ENCODE measurements around the gene GLOD4. TPM values are rescaled to one million over a fixed set of nuclear protein-coding genes. Genes with fewer than 3 reads are reported as not detected.
A peak's percentile ranks its signal among the peaks of the same experiment; 100 is the strongest.
"Not testable (repeated sequence)": the region's sequence is repeated elsewhere in the genome, so short reads cannot be mapped to it uniquely, and the experiment has no call there.

The GLOD4 gene
- total RNA-seq, 2 experiments from 2014 or later: 57.8 to 64.8 TPM

DNA sequence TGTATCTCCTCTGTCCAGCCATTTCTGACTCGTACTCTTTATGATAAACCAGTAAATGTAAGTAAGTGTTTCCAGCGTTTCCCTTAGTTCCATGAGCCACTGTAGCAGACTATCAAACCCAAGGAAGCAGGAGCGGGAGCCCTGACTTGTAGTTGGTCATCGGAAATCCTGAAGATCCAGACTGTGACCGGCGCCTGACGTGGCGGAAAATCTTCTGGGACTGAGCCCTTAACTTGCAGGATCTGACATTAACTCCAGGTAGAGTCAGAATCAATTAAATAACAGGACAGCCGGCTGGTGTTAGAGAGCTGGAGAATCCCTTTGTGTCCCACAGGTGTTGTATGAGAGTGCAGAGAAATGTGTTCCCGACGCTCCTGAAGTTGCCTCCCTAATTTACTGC is 4.0 kb downstream of the GLOD4 start:
- Mint-ChIP-seq H3K9me3 (no peaks in the 10 kb centered on the region), H3K27ac (no peak overlapping the region), H3K27me3 (no peaks in the 10 kb centered on the region), H3K4me1 (peaks cover 21% of the 10 kb centered on the region), H3K36me3 (peaks cover 22% of the 10 kb centered on the region), H3K4me3 (no peak overlapping the region)
- ATAC-seq (ENCODE audit: low read depth) (no peak), DNase-seq (no peak)
- POLR2A ChIA-PET: no interaction called here

DNA sequence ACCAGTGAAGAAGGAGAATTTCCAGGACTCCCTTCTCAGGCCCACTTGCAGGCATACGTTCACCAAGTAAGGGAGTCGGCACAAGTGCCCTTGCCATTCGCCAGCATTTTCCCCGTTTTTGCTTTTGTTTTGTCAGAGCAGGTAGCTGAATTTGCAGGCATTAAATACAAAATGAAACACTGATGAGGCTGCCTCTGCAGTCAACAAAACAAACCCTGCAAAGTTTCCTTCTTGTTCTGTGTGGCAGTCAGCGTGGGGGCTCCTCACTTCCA is 7.8 kb downstream of the GLOD4 start:
- DNase-seq (no peak), ATAC-seq (ENCODE audit: low read depth) (no peak)
- Mint-ChIP-seq H3K36me3 (peaks cover 33% of the 10 kb centered on the region), H3K27ac (no peak overlapping the region), H3K4me1 (peaks cover 9% of the 10 kb centered on the region), H3K27me3 (no peaks in the 10 kb centered on the region), H3K4me3 (no peak overlapping the region), H3K9me3 (no peaks in the 10 kb centered on the region)
- POLR2A ChIA-PET: interaction anchor here (1.5 kb wide), 1 partner anchor 8 kb away, joined by 6 read pairs; the partner anchor contains the start of genes GLOD4 and MRM3

DNA sequence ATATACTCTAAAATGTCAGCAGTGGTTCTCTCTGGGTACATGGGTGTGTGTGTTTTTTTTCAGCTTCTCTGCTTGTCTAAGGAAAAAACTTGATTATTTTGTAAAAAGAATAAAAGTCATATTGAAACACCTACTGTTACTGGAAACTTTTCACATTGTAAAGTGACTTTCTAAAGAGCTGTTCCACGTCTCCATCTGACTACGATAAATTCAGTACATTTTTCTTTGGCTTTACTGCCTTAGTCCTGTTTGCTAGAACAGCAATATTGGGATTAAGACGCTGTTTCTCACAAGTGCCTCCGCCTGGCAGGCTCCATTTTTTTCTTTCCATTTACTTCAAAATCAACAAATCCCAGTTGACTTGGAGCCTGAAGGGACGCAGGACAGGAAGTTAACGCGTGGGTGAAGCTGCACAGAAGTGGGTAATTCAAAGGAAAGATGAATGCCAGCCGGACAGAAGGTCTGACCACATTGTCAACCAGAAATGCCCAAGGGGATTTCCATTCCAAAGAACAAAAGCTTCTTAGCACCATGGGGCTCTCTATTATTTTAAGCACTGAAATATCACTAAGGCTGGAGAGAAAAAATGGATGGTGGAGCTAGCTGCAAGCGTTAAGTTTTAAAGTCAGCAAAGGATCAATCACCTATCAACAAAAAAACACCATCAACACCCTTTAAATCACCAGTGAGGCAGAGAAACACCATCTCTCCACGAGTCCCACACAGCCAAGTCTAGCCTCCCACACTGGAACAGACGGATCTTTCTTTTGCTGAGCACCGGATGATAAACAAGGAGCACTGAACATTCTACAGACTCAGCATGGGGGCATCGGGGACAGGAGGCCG is 8.4 kb downstream of the GLOD4 start:
- POLR2A ChIA-PET: interaction anchor here (1.5 kb wide), 1 partner anchor 9 kb away, joined by 6 read pairs; the partner anchor contains the start of genes GLOD4 and MRM3
- peaks cover 35% of the 10 kb centered on the region for H3K36me3 Mint-ChIP-seq
- no peak for DNase-seq
- peaks cover 9% of the 10 kb centered on the region for H3K4me1 Mint-ChIP-seq
- H3K4me3 Mint-ChIP-seq: no peak overlapping the region
- H3K9me3 Mint-ChIP-seq: no peaks in the 10 kb centered on the region
- no peak for ATAC-seq (ENCODE audit: low read depth)
- H3K27me3 Mint-ChIP-seq: no peaks in the 10 kb centered on the region
- H3K27ac Mint-ChIP-seq: no peak overlapping the region

DNA sequence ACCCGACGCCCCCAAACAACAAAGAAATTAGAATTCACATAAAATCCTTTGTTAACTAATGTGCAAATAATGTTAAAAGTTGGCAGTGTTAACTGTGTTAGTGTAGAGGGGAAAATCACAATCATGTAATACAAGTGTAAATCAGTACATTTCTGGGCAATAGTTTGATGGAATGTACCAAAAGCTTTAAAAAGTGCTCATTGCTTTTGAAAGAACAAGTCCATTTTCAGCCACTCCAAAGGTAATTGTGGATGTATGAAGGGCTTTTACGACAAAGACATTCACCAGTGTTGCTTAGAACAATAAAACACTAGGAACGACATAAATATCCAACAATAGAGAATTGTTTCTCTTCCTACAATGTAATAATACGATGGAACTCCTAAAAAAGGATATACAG is 9.1 kb downstream of the GLOD4 start:
- no peak overlapping the region for H3K27ac Mint-ChIP-seq
- H3K36me3 Mint-ChIP-seq: peaks cover 31% of the 10 kb centered on the region
- H3K4me3 Mint-ChIP-seq: no peak overlapping the region
- POLR2A ChIA-PET: interaction anchor here (1.5 kb wide), 1 partner anchor 9 kb away, joined by 6 read pairs; the partner anchor contains the start of genes GLOD4 and MRM3
- peaks cover 9% of the 10 kb centered on the region for H3K4me1 Mint-ChIP-seq
- DNase-seq: no peak
- no peak for ATAC-seq (ENCODE audit: low read depth)
- no peaks in the 10 kb centered on the region for H3K27me3 Mint-ChIP-seq
- H3K9me3 Mint-ChIP-seq: no peaks in the 10 kb centered on the region

DNA sequence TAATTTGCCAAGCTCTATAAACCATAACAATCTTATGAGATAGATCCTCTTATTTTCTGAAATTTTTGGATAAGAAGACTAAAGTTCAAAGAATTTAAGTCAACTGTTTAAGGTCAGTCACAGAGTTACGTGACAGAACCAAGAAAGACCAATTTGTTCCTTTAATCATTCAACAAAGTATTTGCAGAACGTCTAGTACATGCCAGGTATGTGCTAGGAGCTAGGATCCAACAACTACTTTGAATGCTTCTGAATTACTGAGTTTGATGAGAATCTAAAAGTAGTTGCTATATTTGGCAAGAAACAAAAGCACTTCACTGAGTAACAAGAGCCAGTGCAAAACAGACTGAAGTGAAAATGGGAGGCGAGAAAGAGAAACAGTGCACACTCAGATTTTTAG is 15.0 kb downstream of the GLOD4 start:
- Mint-ChIP-seq H3K27ac (no peak overlapping the region), H3K4me1 (no peaks in the 10 kb centered on the region), H3K36me3 (peaks cover 21% of the 10 kb centered on the region), H3K9me3 (no peaks in the 10 kb centered on the region), H3K4me3 (no peak overlapping the region), H3K27me3 (no peaks in the 10 kb centered on the region)
- POLR2A ChIA-PET: no interaction called here
- DNase-seq (no peak), ATAC-seq (ENCODE audit: low read depth) (no peak)

DNA sequence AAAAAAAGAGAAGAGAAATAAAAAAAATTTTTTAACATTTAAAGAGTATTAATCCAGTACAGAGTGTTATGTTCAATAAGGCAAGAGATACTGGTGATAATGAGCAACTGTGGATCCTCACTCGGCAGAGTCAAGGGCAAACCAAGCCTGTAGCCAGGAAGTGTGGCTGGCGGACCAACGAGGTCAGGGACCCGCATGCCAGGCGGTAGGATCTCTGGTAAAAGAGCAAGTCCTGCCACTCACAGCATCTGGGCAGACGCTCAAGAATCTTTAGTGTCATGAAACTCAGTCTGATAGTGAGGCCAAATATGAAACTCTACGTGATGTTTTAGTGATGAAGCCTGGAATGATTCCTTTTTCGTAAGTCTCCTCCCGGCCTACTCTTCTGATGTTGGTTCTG is 21.7 kb downstream of the GLOD4 start:
- POLR2A ChIA-PET: interaction anchor here (1.5 kb wide), 1 partner anchor 9 kb away, joined by 3 read pairs; no protein-coding TSS in a partner anchor
- ATAC-seq (ENCODE audit: low read depth) (no peak), DNase-seq (no peak)
- Mint-ChIP-seq H3K4me1 (no peaks in the 10 kb centered on the region), H3K9me3 (no peaks in the 10 kb centered on the region), H3K36me3 (peaks cover 19% of the 10 kb centered on the region), H3K4me3 (no peak overlapping the region), H3K27ac (no peak overlapping the region), H3K27me3 (no peaks in the 10 kb centered on the region)

DNA sequence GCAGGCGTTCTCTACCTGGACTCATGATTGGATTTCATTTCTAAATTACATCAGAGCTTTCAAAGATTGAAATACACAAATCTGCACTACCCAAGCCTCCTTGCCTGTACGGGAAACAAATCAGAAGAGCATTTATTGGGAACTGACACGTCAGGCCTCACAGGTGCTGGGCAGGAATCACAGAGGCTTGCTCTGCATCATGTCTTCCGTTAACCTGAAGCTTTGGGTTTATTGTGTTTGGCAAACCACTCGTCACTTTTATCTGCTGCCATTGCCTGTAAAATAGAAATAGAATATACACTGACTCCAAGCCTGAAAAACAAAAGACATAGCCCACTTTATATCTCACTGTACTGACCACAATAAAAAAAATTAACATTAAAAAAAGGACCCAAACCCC is 22.1 kb downstream of the GLOD4 start:
- no peak for ATAC-seq (ENCODE audit: low read depth)
- H3K27me3 Mint-ChIP-seq: no peaks in the 10 kb centered on the region

DNA sequence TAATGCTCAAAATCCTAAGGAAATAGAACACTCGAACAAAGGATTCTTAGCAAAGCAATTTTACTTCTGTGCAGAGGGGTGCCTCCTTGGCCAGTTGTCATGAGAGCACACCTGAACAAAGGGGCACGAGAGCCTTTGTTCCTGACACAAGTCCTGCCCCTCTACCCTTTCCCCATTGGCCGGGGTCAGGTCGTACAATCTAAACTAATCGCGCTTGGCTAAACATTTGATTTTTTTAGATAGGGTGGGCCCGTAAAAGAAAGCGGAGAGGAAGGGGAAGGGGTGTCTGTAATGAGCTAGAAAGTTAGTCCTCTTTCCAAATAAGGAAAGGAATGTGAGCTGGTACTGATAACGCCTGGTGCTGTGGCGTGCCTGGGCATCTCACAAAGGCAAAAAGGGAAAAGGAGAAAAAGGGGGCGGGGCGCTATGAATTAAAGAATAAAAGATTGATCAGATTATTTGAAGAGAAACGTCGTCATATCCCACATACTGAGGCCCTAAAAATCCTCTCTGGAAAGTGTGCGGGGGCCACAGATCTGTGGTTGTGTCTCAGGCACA is 26.0 kb downstream of the GLOD4 start:
- H3K9me3 Mint-ChIP-seq; H3K27me3 Mint-ChIP-seq; DNase-seq; H3K27ac Mint-ChIP-seq; ATAC-seq (ENCODE audit: low read depth); POLR2A ChIA-PET; H3K4me3 Mint-ChIP-seq: not testable (repeated sequence)
- Mint-ChIP-seq H3K36me3 (peaks cover 14% of the 10 kb centered on the region), H3K4me1 (peaks cover 10% of the 10 kb centered on the region)

More for the DNA sequence above, 22.1 kb downstream of the GLOD4 start:
- no peaks in the 10 kb centered on the region for H3K9me3 Mint-ChIP-seq
- H3K27ac Mint-ChIP-seq: no peak overlapping the region
- no peaks in the 10 kb centered on the region for H3K4me1 Mint-ChIP-seq
- peaks cover 14% of the 10 kb centered on the region for H3K36me3 Mint-ChIP-seq
- POLR2A ChIA-PET: interaction anchor here (1.3 to 1.5 kb wide), 2 partner anchors 9 to 22 kb away, joined by 3 read pairs; partner anchors contain the start of genes GLOD4 and MRM3
- DNase-seq: no peak
- H3K4me3 Mint-ChIP-seq: no peak overlapping the region

DNA sequence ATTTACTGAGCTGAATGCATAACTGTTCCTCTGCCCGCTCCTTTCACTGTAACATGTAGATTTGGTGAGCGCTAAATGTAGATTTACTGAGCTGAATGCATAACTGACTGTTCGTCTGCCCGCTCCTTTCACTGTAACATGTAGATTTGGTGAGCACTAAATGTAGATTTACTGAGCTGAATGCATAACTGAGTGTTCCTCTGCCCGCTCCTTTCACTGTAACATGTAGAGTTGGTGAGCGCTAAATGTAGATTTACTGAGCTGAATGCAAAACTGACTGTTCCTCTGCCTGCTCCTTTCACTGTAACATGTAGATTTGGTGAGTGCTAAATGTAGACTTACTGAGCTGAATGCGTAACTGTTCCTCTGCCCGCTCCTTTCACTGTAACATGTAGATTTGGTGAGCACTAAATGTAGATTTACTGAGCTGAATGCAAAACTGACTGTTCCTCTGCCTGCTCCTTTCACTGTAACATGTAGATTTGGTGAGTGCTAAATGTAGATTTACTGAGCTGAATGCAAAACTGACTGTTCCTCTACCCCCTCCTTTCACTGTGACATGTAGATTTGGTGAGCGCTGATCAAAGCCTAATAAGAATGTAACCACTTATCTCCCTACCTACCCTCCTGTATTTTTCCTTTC is 26.6 kb downstream of the GLOD4 start:
- Mint-ChIP-seq H3K4me1 (peaks cover 15% of the 10 kb centered on the region), H3K36me3 (peaks cover 15% of the 10 kb centered on the region)
- POLR2A ChIA-PET: interaction anchor here (0.5 kb wide), 1 partner anchor 230 kb away, joined by 5 read pairs; no protein-coding TSS in a partner anchor
- ATAC-seq (ENCODE audit: low read depth); H3K9me3 Mint-ChIP-seq; H3K27me3 Mint-ChIP-seq; DNase-seq; H3K27ac Mint-ChIP-seq; H3K4me3 Mint-ChIP-seq: not testable (repeated sequence)

DNA sequence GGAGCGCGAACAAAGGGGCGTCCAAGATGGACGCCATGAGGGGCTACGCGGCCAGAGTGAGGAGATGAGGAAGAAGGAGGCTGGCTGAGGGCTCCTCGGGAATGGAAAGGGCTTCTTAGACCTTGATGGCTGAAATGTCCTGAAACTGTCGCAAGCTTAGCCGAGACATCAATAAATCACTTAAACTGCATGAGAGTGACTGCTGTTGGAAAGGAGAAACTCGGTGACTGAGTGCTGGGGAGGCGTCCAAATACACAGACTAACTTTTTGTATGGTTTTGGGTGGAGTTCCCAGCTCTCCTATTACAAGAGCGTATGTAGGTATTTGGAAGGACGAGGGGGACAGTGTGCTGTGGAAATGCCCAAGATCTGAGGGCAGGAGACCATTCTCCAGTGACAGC is 28.7 kb downstream of the GLOD4 start:
- Mint-ChIP-seq H3K27ac (peak overlapping the region; percentile 71), H3K4me1 (peaks cover 24% of the 10 kb centered on the region), H3K4me3 (peak overlapping the region; percentile 52), H3K27me3 (no peaks in the 10 kb centered on the region), H3K36me3 (peaks cover 22% of the 10 kb centered on the region), H3K9me3 (peaks cover 4% of the 10 kb centered on the region)
- no peak for ATAC-seq (ENCODE audit: low read depth)
- no peak for DNase-seq
- POLR2A ChIA-PET: interaction anchor here (3.3 kb wide), 1 partner anchor 29 kb away, joined by 12 read pairs; the partner anchor contains the start of genes GLOD4 and MRM3

DNA sequence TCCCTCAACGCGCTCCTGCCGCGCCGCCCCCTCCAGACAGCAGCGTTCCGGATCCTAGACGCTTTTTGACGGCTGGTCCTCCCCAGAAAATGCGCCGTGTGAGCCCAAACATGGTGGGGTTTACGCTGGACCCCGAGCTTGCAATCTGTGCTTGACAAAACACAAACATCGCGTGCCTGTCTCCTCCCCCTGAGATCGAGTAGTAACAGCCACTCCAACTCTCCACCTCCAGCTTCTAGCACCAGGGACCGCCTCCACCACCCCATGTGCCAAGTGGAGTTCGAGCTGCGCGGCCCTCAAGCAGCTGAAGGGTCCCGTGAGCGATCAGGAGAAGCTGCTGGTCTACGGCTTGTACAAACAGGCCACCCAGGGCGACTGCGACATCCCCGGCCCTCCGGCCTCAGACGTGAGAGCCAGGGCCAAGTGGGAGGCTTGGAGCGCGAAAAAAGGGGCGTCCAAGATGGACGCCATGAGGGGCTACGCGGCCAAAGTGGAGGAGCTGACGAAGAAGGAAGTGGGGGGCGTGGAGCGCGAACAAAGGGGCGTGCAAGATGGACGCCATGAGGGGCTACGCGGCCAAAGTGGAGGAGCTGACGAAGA is 29.4 kb downstream of the GLOD4 start:
- H3K9me3 Mint-ChIP-seq: peaks cover 4% of the 10 kb centered on the region
- H3K27me3 Mint-ChIP-seq: no peaks in the 10 kb centered on the region
- POLR2A ChIA-PET: interaction anchor here (0.6 to 3.3 kb wide), 7 partner anchors 17 to 1076 kb away, joined by 3 to 12 read pairs (median 3); partner anchors contain the start of genes GLOD4, MRM3 and VPS53
- ATAC-seq (ENCODE audit: low read depth): peak; percentile 7
- peak overlapping the region; percentile 98 for H3K4me3 Mint-ChIP-seq
- peaks cover 29% of the 10 kb centered on the region for H3K36me3 Mint-ChIP-seq
- peaks cover 25% of the 10 kb centered on the region for H3K4me1 Mint-ChIP-seq
- peak overlapping the region; percentile 97 for H3K27ac Mint-ChIP-seq
- DNase-seq: no peak

DNA sequence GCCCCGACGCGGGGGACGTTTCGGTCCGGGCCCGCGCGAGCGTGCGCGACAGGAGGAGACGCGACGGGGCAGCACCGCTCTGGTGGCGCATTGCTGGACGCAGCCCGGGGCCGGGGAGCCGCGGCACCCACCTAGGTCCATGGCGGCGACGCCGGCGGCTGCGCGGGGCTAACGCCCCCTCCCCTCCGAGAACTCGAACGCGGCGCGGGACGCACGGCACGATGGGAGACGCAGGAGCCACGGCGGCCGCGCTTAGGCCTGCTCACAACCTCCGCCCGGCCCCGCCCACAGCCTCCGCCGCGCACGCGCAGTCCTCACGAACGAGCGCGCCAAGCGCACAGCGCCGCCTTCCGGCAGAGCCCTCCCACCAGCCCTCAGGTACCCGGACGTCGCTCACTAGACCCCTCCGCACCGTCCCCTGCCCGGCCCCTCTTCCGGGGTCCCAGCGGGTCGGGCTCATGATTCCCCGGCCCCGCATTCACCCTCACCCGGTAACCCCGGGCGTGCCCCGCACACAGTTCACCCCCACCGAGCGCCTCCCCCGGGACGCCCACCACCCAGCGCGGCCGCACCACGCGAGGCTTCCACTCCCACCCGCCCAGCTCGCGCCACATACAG is 30.0 kb downstream of the GLOD4 start, which contains the start of gene GEMIN4:
TSS of gene GEMIN4 (minus strand) at position 263 of the 618 bp plus-strand sequence. CDS start at position 141, 122 bp downstream.
- Mint-ChIP-seq H3K4me3 (peak within 1 kb of the TSS; percentile 98), H3K4me1 (peaks cover 25% of the 10 kb centered on the region), H3K27ac (peak within 1 kb of the TSS; percentile 97), H3K27me3 (no peaks in the 10 kb centered on the region), H3K9me3 (peaks cover 4% of the 10 kb centered on the region), H3K36me3 (peaks cover 29% of the 10 kb centered on the region)
- ATAC-seq (ENCODE audit: low read depth): peak; percentile 88
- DNase-seq: peak; percentile 100
- POLR2A ChIA-PET: interaction anchor here (0.6 to 3.3 kb wide), 7 partner anchors 19 to 1077 kb away, joined by 3 to 21 read pairs (median 4); partner anchors contain the start of genes GLOD4, MRM3 and VPS53

All from activated naive CD8-positive, alpha-beta T cell treated with anti-CD3 and anti-CD28 coated beads, Interleukin-2, amount 10 ng/mL, durations not matched to agents 7 days and 5 days (primary cell).